ENCODE measurements around the gene TMEM109.

DNA sequence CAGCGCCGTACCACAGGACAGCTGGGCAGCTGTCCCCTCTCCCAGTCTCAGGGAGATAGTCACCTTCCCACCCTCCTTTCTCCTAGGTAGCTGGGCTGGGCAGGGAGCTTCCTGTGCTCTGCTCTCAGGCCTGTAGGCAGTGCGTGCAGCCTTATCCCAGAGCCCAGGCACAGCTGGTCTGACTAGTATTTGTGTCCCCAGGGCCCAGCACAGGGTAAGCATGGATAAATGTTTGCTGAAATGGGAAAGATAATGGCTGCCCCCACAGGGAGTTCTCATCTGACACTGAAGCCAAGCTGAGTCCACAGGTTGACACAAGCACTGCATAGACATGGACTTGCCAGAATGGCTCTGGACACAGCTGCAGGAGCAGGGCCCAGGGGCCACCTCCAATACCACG lies 28.3 kb downstream of the TMEM109 start:
- TF ChIP-seq EZH2 (IDR thresholded peaks at IDR 0.05; ENCODE audit: insufficient read depth, poor library complexity, severe bottlenecking) (no peak), EZH2phosphoT487 (IDR thresholded peaks at IDR 0.05; ENCODE audit: insufficient read depth, low read depth) (no peak)

Measured in GM23248 (cell line).